HepG2 (cell line): ENCODE results near the gene GPATCH8. TPM values are rescaled to one million over a fixed set of nuclear protein-coding genes. Genes with fewer than 3 reads are reported as not detected.

Experiments
- HOMEZ ChIP-seq: IDR thresholded peaks from 2 replicates; pipeline ENCODE4 v1.6.1; 2016; ENCODE audit warnings: low read depth
- KAT7 ChIP-seq: IDR thresholded peaks from 2 replicates; pipeline ENCODE4 v1.6.1; 2018; ENCODE audit warnings: borderline replicate concordance, missing compliant biosample characterization
- KLF16 ChIP-seq, 2 experiments: sonication (generic) in 1 of 2; formaldehyde crosslinking in 1 of 2; IDR thresholded peaks; 2 replicates each; pipeline versions ENCODE4 v1.6.1 to v1.8.0; 2016 to 2023; ENCODE audit warnings: missing genetic modification reagents in 2 of 2, missing compliant biosample characterization in 1 of 2
- KLF9 ChIP-seq: IDR thresholded peaks from 2 replicates; pipeline ENCODE4 v1.6.1; 2016; ENCODE audit warnings: low read depth
- MXD3 ChIP-seq: IDR thresholded peaks from 2 replicates; pipeline ENCODE4 v1.6.1; 2016; ENCODE audit warnings: mild to moderate bottlenecking, missing biosample characterization, missing genetic modification reagents
- MYPOP ChIP-seq: sonication (generic); formaldehyde crosslinking; IDR thresholded peaks from 2 replicates; pipeline ENCODE4 v1.8.1; 2023; ENCODE audit warnings: mild to moderate bottlenecking, moderate library complexity, missing genetic modification reagents
- NFYC ChIP-seq: IDR thresholded peaks from 2 replicates; pipeline ENCODE4 v1.6.1; 2016; ENCODE audit warnings: missing genetic modification reagents, missing compliant biosample characterization
- REPIN1 ChIP-seq: sonication (generic); formaldehyde crosslinking; IDR thresholded peaks from 2 replicates; pipeline ENCODE4 v1.8.0; 2022; ENCODE audit warnings: missing genetic modification reagents, low read depth, mild to moderate bottlenecking, borderline replicate concordance
- SP4 ChIP-seq: sonication (generic); formaldehyde crosslinking; IDR thresholded peaks from 2 replicates; pipeline ENCODE4 v1.8.1; 2023; ENCODE audit warnings: mild to moderate bottlenecking, missing genetic modification reagents
- TARDBP ChIP-seq: sonication (generic); formaldehyde crosslinking; IDR thresholded peaks from 2 replicates; pipeline ENCODE4 v1.8.0; 2022; ENCODE audit warnings: mild to moderate bottlenecking, missing genetic modification reagents
- TOE1 ChIP-seq: sonication (generic); formaldehyde crosslinking; IDR thresholded peaks from 2 replicates; pipeline ENCODE4 v1.4.0; 2020; ENCODE audit warnings: mild to moderate bottlenecking, missing genetic modification reagents
- ZBTB4 ChIP-seq: sonication (generic); formaldehyde crosslinking; IDR thresholded peaks from 2 replicates; pipeline ENCODE4 v1.4.0; 2020; ENCODE audit warnings: missing genetic modification reagents, mild to moderate bottlenecking, borderline replicate concordance
- ZFX ChIP-seq: sonication (generic); formaldehyde crosslinking; IDR thresholded peaks from 2 replicates; pipeline ENCODE4 v1.4.0; 2020; ENCODE audit warnings: mild to moderate bottlenecking, low read depth, missing genetic modification reagents, moderate library complexity
- ZMYM2 ChIP-seq: sonication (generic); formaldehyde crosslinking; IDR thresholded peaks from 2 replicates; pipeline ENCODE4 v1.8.0; 2022; ENCODE audit warnings: mild to moderate bottlenecking, missing genetic modification reagents
- ZNF350 ChIP-seq: sonication (generic); formaldehyde crosslinking; IDR thresholded peaks from 2 replicates; pipeline ENCODE4 v1.4.0; 2020; ENCODE audit warnings: mild to moderate bottlenecking, low read depth, missing genetic modification reagents, borderline replicate concordance
- ZNF414 ChIP-seq: sonication (generic); formaldehyde crosslinking; IDR thresholded peaks from 2 replicates; pipeline ENCODE4 v1.5.0; 2020; ENCODE audit warnings: missing genetic modification reagents
- ZNF547 ChIP-seq: sonication (generic); formaldehyde crosslinking; IDR thresholded peaks from 2 replicates; pipeline ENCODE4 v1.5.1; 2020; ENCODE audit warnings: mild to moderate bottlenecking, missing genetic modification reagents
- ZNF580 ChIP-seq: IDR thresholded peaks from 2 replicates; pipeline ENCODE4 v1.6.1; 2016; ENCODE audit warnings: low read depth, borderline replicate concordance
- ZNF816 ChIP-seq: sonication (generic); formaldehyde crosslinking; IDR thresholded peaks from 2 replicates; pipeline ENCODE4 v1.8.0; 2022; ENCODE audit warnings: missing genetic modification reagents, mild to moderate bottlenecking, borderline replicate concordance
- polyA plus RNA-seq, 8 experiments: library from polyadenylated mRNA; depleted of rRNA in 3 of 8; stranded (reverse) in 7 of 8; unstranded in 1 of 8; fragments of >200 nt; fragmentation: Illumina TruSeq in 4 of 8; extraction: Trizol in 4 of 8; gene quantifications; 2 replicates each; pipeline versions ENCODE4 v1.2.1 to v1.2.3, GENCODE V29; 2011 to 2016; ENCODE audit warnings: low read depth in 4 of 8, missing spikeins in 1 of 8, mixed read lengths in 1 of 8; ENCODE audit not compliant: insufficient read depth in 1 of 8
- total RNA-seq, 5 experiments: library from RNA; depleted of rRNA; stranded (reverse); fragments of >200 nt; fragmentation: Illumina TruSeq; extraction: Trizol; gene quantifications; 2 replicates each; pipeline ENCODE4 v1.2.3, GENCODE V29; 2016; ENCODE audit warnings: low read depth in 1 of 5

The GPATCH8 gene
- total and polyA plus RNA-seq, 2 of the 13 experiments (the other 11 are each of a cell fraction or from before 2014, with no cell fraction given) = 20.7 to 21.5 TPM

- peak; percentile 54 for TF ChIP-seq ZNF350 (CRISPR knock-in tag)
- TF ChIP-seq ZNF414 (CRISPR knock-in tag) = 0 out of 2 replicates have a peak, but pooled peaks have one; percentile 61
- peak; percentile 53; the same call in 1 of the 2 replicates for TF ChIP-seq ZBTB4 (CRISPR knock-in tag)
- TF ChIP-seq ZMYM2 (CRISPR knock-in tag) = peak; percentile 97
- TF ChIP-seq MXD3 (CRISPR knock-in tag) = 0 out of 2 replicates have a peak, but pooled peaks have one; percentile 5
- TF ChIP-seq MYPOP (CRISPR knock-in tag) = peak; percentile 38; the same call in 1 of the 2 replicates
- peak in 1 of 2 experiments; percentile 61; a peak in 1 of 4 replicates for TF ChIP-seq KLF16 (CRISPR knock-in tag; IDR thresholded peaks at IDR 0.05)
- TF ChIP-seq REPIN1 (CRISPR knock-in tag) = peak; percentile 24; the same call in 1 of the 2 replicates
- 0 out of 2 replicates have a peak, but pooled peaks have one; percentile 55 for TF ChIP-seq KLF9 (CRISPR knock-in tag)
- peak; percentile 60; the same call in 1 of the 2 replicates for TF ChIP-seq ZNF580 (CRISPR knock-in tag)
- peak; percentile 36; the same call in 1 of the 2 replicates for TF ChIP-seq TOE1 (CRISPR knock-in tag)
- TF ChIP-seq TARDBP (CRISPR knock-in tag) = peak; percentile 40; the same call in 1 of the 2 replicates
- TF ChIP-seq ZNF816 (CRISPR knock-in tag) = peak; percentile 59; the same call in 1 of the 2 replicates
- TF ChIP-seq ZFX (CRISPR knock-in tag) = peak; percentile 78
- TF ChIP-seq ZNF547 (CRISPR knock-in tag) = 0 out of 2 replicates have a peak, but pooled peaks have one; percentile 67
- TF ChIP-seq KAT7 (CRISPR knock-in tag) = peak; percentile 33; the same call in 1 of the 2 replicates
- TF ChIP-seq SP4 = 0 out of 2 replicates have a peak, but pooled peaks have one; percentile 59
- TF ChIP-seq HOMEZ = peak; percentile 74; the same call in 1 of the 2 replicates
- peak; percentile 86 for TF ChIP-seq NFYC
Measured at GRCh38 chr17:44369414-44370023, 133.7 kb downstream of the GPATCH8 start (continued).
